Measurements from ENCODE around the gene KDSR. TPM values are rescaled to one million over a fixed set of nuclear protein-coding genes. Genes with fewer than 3 reads are reported as not detected.

The KDSR gene
- total and polyA plus RNA-seq, 2 of the 13 experiments (the other 11 are each of a cell fraction or from before 2014, with no cell fraction given), result 10.4 to 20.9 TPM

GRCh38 chr18:63292831-63293683 is 73.9 kb downstream of the KDSR start:
- Histone ChIP-seq H3K9ac (ENCODE audit: insufficient read depth, low read depth, low read length) (no peak overlapping the region), H3K4me3 (replicated peaks in 1 of 3; ENCODE audit: insufficient read depth in 1 of 3, low read depth in 2 of 3, low read length in 3 of 3) (no peak overlapping the region), H3K79me2 (ENCODE audit: insufficient read depth, low read length) (no peaks in the 10 kb centered on the region), H4K20me1 (ENCODE audit: insufficient read depth, low read length) (no peaks in the 10 kb centered on the region), H2AFZ (ENCODE audit: low read length) (no peak overlapping the region), H3K9me3 (ENCODE audit: low read length) (no peaks in the 10 kb centered on the region), H3K36me3 (replicated peaks in 1 of 2; ENCODE audit: control insufficient read depth in 1 of 2, insufficient read depth in 2 of 2, low read length in 2 of 2) (no peaks in the 10 kb centered on the region), H3K4me2 (ENCODE audit: low read depth, low read length) (no peak overlapping the region), H3K27me3 (ENCODE audit: control insufficient read depth in 1 of 2, insufficient read depth in 2 of 2, low read length in 2 of 2) (peaks cover 2 to 7% of the 10 kb centered on the region in 2 experiments; a peak in 1 of 5 replicates), H3K27ac (ENCODE audit: extremely low read length, insufficient read depth, low read length) (no peak overlapping the region), H3K4me1 (ENCODE audit: insufficient read depth, low read length) (no peaks in the 10 kb centered on the region)
- POLR2A ChIA-PET, result no interaction called here
- no peak for FAIRE-seq
- DNase-seq (ENCODE audit: low spot score), result no peak
- no peak for TF ChIP-seq PBX3 (CRISPR knock-in tag; IDR thresholded peaks at IDR 0.05; ENCODE audit: borderline replicate concordance)
- TF ChIP-seq ZNF546 (CRISPR knock-in tag; conservative IDR thresholded peaks at IDR 0.05), result no peak
- no peak for TF ChIP-seq ZNF678 (CRISPR knock-in tag; IDR thresholded peaks at IDR 0.05)
- TF ChIP-seq NFKBIZ (CRISPR knock-in tag; IDR thresholded peaks at IDR 0.05), result no peak
- TF ChIP-seq ZNF7 (CRISPR knock-in tag; IDR thresholded peaks at IDR 0.05), result no peak
- TF ChIP-seq ZFP36L2 (CRISPR knock-in tag; IDR thresholded peaks at IDR 0.05), result no peak
- TF ChIP-seq MYPOP (CRISPR knock-in tag; IDR thresholded peaks at IDR 0.05), result no peak
- TF ChIP-seq ATF5 (CRISPR knock-in tag; IDR thresholded peaks at IDR 0.05; ENCODE audit: low read depth), result no peak
- TF ChIP-seq MAFF (IDR thresholded peaks at IDR 0.05; ENCODE audit: low read depth, low read length), result no peak
- CTCF ChIA-PET (ENCODE audit: low intra/inter-chr PET ratio, low total read pairs), result no interaction called here
- no TSS peak for BruUV-seq (replicated peaks)
- ATAC-seq, result no peak
- in situ Hi-C loops (cut with HindIII; ENCODE audit: extremely low pct_ligation_motif_present, low pct_unique_long_range_greater_than_20kb), result no loop called here
- WGBS (ENCODE audit: low lambda C conversion rate), result 11% methylated on average over 7 of the region's 11 CpGs
- intact Hi-C loops (cut with micrococcal nuclease; ENCODE audit: unreplicated experiment), result no loop called here

Data from HepG2 (cell line).